HEK293T (cell line): ENCODE results near the gene NR5A1.

ENCODE experiments used
- ARNT ChIP-seq: fragments of 450-650 bp; IDR thresholded peaks from 2 replicates; pipeline ENCODE4 v1.6.1; 2017; ENCODE audit warnings: mild to moderate bottlenecking
- FOXM1 ChIP-seq: fragments of 450-650 bp; IDR thresholded peaks from 2 replicates; pipeline ENCODE4 v1.6.1; 2017; ENCODE audit warnings: mild to moderate bottlenecking, borderline replicate concordance
- LEF1 ChIP-seq: fragments of 450-650 bp; IDR thresholded peaks from 2 replicates; pipeline ENCODE4 v1.6.1; 2017; ENCODE audit warnings: mild to moderate bottlenecking, borderline replicate concordance
- TARDBP ChIP-seq: fragments of 450-650 bp; IDR thresholded peaks from 2 replicates; pipeline ENCODE4 v1.6.1; 2016
- TF ChIP-seq, protein P1 (sequence below): fragments of 450-650 bp; IDR thresholded peaks from 2 replicates; pipeline ENCODE4 v1.6.1; 2016

DNA sequence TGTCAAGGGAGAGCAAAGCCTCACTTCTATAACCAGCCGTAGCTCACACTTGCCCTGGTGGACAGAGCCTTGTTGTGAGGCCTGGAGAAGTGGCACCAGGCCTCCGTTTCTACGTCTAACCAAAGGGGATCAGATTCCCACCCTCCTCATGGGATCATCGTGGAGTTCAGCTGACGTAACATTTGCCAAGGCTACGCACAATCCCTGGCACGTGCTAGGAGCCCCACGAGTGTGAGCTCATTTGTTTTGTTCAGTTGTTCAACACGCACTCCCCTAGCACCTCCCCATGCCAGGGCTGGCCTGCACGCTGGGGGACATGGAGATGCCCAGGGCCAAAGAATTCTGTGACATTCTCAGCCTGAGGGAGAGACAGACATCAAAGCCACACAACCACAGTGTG lies 33.9 kb downstream of the NR5A1 start:
- TF ChIP-seq FOXM1 (no peak), LEF1 (no peak), ARNT (no peak), TARDBP (no peak)
- TF ChIP-seq, protein P1, sequence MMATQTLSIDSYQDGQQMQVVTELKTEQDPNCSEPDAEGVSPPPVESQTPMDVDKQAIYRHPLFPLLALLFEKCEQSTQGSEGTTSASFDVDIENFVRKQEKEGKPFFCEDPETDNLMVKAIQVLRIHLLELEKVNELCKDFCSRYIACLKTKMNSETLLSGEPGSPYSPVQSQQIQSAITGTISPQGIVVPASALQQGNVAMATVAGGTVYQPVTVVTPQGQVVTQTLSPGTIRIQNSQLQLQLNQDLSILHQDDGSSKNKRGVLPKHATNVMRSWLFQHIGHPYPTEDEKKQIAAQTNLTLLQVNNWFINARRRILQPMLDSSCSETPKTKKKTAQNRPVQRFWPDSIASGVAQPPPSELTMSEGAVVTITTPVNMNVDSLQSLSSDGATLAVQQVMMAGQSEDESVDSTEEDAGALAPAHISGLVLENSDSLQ: no peak
